OCI-LY1 (cell line): Measurements from ENCODE around the gene GABBR1.

ENCODE experiments used
- CTCF ChIP-seq: fragments of 200-600 bp; sonication (generic), shearing (Covaris generic); IDR thresholded peaks from 2 replicates; pipeline ENCODE4 v1.5.1; 2017; ENCODE audit warnings: mild to moderate bottlenecking, antibody characterized with exemption, low read length, moderate library complexity, mixed read lengths
- EZH2 ChIP-seq: fragments of 200-600 bp; sonication (generic), shearing (Covaris generic); IDR thresholded peaks from 2 replicates; pipeline ENCODE4 v1.8.0; 2017; ENCODE audit warnings: borderline replicate concordance, mixed run types, mild to moderate bottlenecking, antibody characterized with exemption, low read length, moderate library complexity, mixed read lengths

- TF ChIP-seq CTCF, result no peak
- no peak for TF ChIP-seq EZH2
Measured at GRCh38 chr6:29516108-29516507, 116.9 kb downstream of the GABBR1 start.
